Parathyroid adenoma (tissue), 2 donors: Measurements from ENCODE around the gene TNK1.
"Not testable (repeated sequence)": the region's sequence is repeated elsewhere in the genome, so short reads cannot be mapped to it uniquely, and the experiment has no call there.

Experiments
- H2AFZ ChIP-seq: fragments of 300-600 bp; sonication (generic); one replicate; pipeline ENCODE4 v1.7.0; 2017; ENCODE audit warnings: antibody characterized with exemption, mild to moderate bottlenecking
- H3K27ac ChIP-seq: fragments of 300-600 bp; sonication (generic); one replicate; pipeline ENCODE4 v1.7.0; 2017
- H3K27me3 ChIP-seq: fragments of 300-600 bp; sonication (generic); one replicate; pipeline ENCODE4 v1.7.0; 2017; ENCODE audit warnings: low read length; ENCODE audit not compliant: control insufficient read depth, insufficient read depth
- H3K36me3 ChIP-seq: fragments of 300-600 bp; sonication (generic); one replicate; pipeline ENCODE4 v1.7.0; 2017; ENCODE audit warnings: low read length; ENCODE audit not compliant: control insufficient read depth, insufficient read depth
- H3K4me1 ChIP-seq: fragments of 300-600 bp; sonication (generic); one replicate; pipeline ENCODE4 v1.7.0; 2017; ENCODE audit warnings: control low read depth
- H3K4me2 ChIP-seq: fragments of 300-600 bp; sonication (generic); one replicate; pipeline ENCODE4 v1.7.0; 2017; ENCODE audit warnings: low read length
- H3K4me3 ChIP-seq: fragments of 300-600 bp; sonication (generic); one replicate; pipeline ENCODE4 v1.7.0; 2017; ENCODE audit warnings: low read depth, low read length
- H3K79me2 ChIP-seq: fragments of 300-600 bp; sonication (generic); one replicate; pipeline ENCODE4 v1.7.0; 2017; ENCODE audit warnings: control low read depth
- H3K9ac ChIP-seq: fragments of 300-600 bp; sonication (generic); one replicate; pipeline ENCODE4 v1.7.0; 2017; ENCODE audit warnings: mild to moderate bottlenecking
- H3K9me3 ChIP-seq: fragments of 300-600 bp; sonication (generic); one replicate; pipeline ENCODE4 v1.7.0; 2017; ENCODE audit warnings: low read length; ENCODE audit not compliant: control insufficient read depth
- CTCF ChIP-seq: fragments of 300-600 bp; sonication (generic); IDR thresholded peaks from one replicate; pipeline ENCODE4 v1.7.0; 2017; ENCODE audit warnings: antibody characterized with exemption, mild to moderate bottlenecking
- donor health status: primary hyperparathyroidism.

TNK1 gene

DNA sequence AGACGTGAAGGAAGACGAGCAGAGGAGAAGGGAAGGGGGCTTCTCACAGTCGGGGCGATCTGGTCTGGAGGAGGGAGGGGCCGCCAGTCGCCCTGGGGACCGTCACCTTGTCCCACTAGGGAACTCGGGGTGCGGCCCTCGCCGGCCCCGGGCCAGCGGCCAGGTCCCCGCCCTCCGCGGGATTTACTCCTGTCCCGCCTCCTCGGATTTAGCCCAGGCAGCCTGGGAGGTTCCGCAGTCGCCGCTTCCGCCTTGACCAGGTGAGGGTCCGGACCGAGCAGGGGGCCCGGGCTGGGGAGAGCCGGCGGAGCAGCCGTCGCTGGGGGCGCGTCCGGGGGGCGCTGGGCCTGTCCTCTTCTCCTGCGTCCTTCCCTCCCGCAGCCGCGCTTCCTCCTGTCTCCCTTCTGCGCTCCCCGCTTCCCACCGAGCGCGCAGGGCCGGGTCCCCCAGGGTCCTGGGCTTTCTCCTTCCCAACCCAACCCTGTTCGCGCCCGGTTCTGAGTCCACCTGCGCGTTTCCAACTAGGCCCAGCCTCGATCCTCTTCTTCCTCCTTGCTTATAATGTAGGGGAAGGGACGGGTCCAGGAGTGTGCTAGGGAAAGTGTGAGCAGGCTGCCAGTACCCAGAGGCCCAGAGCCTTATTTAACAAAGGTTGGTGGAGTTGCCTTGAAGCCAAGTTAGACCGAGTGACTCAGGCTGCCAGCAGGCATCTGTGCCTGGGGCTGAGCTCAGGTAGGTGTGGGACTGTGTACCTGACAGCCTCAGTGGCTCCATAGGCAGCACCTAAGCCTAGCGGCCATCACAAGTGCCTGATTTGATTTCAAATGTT lies at the start of gene TNK1:
Gene TNK1, plus strand, starts transcription at position 235 of the 829 bp plus-strand sequence. CDS start 1,838 bp downstream, outside the sequence.
- Histone ChIP-seq H3K27ac (peak within 1 kb of the TSS; percentile 88), H3K4me1 (peaks cover 17% of the 10 kb centered on the region), H3K4me2 (peak within 1 kb of the TSS; percentile 91), H3K4me3 (peak within 1 kb of the TSS; percentile 63), H3K36me3 (no peaks in the 10 kb centered on the region), H3K9me3 (no peaks in the 10 kb centered on the region), H3K27me3 (no peaks in the 10 kb centered on the region), H3K9ac (no peak within 1 kb of the TSS), H3K79me2 (peaks cover 6% of the 10 kb centered on the region), H2AFZ (peak within 1 kb of the TSS; percentile 97)
- no peak for TF ChIP-seq CTCF

- H3K27ac ChIP-seq, result no peak overlapping the region
- H2AFZ ChIP-seq, result no peak overlapping the region
- H3K4me3 ChIP-seq, result no peak overlapping the region
- peaks cover 9% of the 10 kb centered on the region for H3K4me1 ChIP-seq
- no peaks in the 10 kb centered on the region for H3K36me3 ChIP-seq
- TF ChIP-seq CTCF, result no peak
- H3K27me3 ChIP-seq, result no peaks in the 10 kb centered on the region
- no peak overlapping the region for H3K9ac ChIP-seq
- no peak overlapping the region for H3K4me2 ChIP-seq
- H3K79me2 ChIP-seq, result no peaks in the 10 kb centered on the region
- no peaks in the 10 kb centered on the region for H3K9me3 ChIP-seq
These were observed 48.8 kb upstream of the TNK1 start for GRCh38 chr17:7332111-7332510.

DNA sequence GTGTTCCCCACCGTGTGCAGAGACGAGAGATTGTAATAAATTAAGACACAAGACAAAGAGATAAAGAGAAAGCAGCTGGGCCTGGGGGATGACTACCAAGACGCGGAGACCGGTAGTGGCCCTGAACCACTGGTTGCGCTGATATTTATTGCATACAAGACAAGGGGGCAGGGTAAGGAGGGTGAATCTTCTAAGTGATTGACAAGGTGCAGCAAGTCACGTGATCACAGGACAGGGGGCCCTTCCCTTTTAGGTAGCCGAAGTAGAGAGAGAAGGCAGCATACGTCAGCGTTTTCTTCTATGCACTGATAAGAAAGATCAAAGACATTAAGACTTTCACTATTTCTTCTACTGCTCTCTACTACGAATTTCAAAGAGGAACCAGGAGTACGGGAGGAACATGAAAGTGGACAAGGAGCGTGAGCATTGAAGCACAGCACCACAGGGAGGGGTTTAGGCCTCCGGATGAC lies 48.3 kb upstream of the TNK1 start:
- H3K27me3 ChIP-seq, H3K4me1 ChIP-seq, H3K9ac ChIP-seq, H3K9me3 ChIP-seq, H3K4me2 ChIP-seq, H3K79me2 ChIP-seq, H3K4me3 ChIP-seq, H3K27ac ChIP-seq, H3K36me3 ChIP-seq: not testable (repeated sequence)
- H2AFZ ChIP-seq, result peak overlapping the region; percentile 21

DNA sequence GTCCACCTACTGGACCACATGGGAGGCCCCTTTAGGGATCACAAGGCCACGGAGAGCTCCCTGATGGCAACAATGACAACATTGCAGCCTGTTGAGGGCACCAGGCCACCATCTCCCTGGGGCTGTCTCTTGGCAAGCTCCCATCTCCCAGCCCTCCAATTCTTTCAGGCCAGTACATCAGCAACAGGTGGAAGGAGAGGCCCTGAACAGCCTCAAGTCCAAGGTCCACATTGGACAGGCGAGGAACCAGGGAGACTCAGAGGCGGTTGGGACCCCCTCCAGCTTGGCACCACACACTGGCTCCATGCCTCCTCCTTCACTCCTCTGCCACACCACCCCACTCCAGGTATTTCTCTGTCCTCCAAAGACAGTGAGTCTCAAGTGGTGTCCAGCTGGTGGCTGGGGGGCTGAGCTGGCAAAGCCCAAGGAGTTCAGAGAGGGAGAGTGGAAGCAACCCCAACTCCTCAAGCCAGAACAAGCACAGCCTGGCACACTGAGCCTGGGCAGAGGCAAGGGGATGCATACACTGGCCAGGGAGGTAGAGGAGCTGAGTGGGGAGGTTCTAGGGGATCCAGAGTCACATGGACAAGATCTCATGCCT lies 45.9 kb upstream of the TNK1 start:
- no peak overlapping the region for H3K9ac ChIP-seq
- H3K9me3 ChIP-seq, result no peaks in the 10 kb centered on the region
- H3K27ac ChIP-seq, result no peak overlapping the region
- H3K79me2 ChIP-seq, result no peaks in the 10 kb centered on the region
- H3K36me3 ChIP-seq, result no peaks in the 10 kb centered on the region
- TF ChIP-seq CTCF, result no peak
- no peaks in the 10 kb centered on the region for H3K27me3 ChIP-seq
- H3K4me3 ChIP-seq, result no peak overlapping the region
- H3K4me2 ChIP-seq, result no peak overlapping the region
- H2AFZ ChIP-seq, result no peak overlapping the region
- peaks cover 3% of the 10 kb centered on the region for H3K4me1 ChIP-seq

DNA sequence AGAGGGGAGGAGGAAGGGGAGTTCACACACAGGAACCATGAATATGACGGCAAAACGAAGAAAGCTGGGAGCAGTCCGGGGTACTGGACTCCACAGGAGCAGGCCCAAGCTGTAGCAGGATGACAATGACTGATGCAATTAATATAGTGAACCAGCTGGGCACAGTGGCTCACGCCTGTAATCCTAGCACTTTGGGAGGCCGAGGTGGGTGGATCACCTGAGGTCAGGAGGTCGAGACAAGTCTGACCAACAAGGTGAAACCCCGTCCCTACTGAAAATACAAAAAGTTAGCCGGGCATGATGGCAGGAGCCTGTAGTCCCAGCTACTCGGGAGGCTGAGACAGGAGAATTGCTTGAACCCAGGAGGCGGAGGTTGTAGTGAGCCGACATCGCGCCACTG lies 45.1 kb upstream of the TNK1 start:
- H3K4me2 ChIP-seq, H2AFZ ChIP-seq, H3K27ac ChIP-seq, H3K4me1 ChIP-seq, H3K36me3 ChIP-seq, H3K9me3 ChIP-seq, H3K79me2 ChIP-seq, H3K9ac ChIP-seq, H3K4me3 ChIP-seq, H3K27me3 ChIP-seq: not testable (repeated sequence)
